Measurements from ENCODE around the gene PRSS2.

The PRSS2 gene

DNA sequence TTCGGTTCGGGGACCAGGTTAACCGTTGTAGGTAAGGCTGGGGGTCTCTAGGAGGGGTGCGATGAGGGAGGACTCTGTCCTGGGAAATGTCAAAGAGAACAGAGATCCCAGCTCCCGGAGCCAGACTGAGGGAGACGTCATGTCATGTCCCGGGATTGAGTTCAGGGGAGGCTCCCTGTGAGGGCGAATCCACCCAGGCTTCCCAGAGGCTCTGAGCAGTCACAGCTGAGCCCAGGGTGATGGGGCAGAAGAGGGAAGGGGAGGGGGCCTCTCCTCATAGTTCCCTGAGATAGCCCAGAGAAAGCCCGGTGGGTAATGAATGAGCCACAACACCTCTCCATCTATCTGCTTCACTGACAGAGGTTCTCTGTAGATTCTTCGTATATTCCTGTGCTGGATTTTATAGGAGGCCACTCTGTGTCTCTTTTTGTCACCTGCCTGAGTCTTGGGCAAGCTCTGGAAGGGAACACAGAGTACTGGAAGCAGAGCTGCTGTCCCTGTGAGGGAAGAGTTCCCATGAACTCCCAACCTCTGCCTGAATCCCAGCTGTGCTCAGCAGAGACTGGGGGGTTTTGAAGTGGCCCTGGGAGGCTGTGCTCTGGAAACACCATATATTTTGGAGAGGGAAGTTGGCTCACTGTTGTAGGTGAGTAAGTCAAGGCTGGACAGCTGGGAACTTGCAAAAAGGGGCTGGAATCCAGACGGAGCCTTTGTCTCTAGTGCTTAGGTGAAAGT lies 16.4 kb downstream of the PRSS2 start:
- DNase-seq (ENCODE audit: low read depth): no peak

DNA sequence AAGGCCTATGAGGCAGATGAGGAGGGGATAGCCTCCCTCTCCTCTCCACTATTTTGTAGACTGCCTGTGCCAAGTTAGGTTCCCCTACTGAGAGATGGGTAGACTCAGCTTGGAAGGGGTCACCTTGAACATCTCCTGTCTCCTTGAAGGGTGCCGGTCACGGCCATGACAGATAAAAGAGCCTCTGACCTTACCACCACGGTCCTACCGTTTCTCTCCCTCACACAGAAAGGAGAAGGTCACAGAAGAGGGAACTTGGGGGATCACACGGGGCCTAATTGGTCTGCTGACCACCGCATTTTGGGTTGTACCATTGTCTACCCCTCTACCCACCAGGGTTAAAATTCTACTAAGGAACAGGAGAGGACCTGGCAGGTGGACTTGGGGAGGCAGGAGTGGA lies 17.0 kb downstream of the PRSS2 start:
- no peak for DNase-seq (ENCODE audit: low read depth)

GRCh38 chr7:142788303-142789289 lies 17.8 kb downstream of the PRSS2 start:
- DNase-seq (ENCODE audit: low read depth): no peak

DNA sequence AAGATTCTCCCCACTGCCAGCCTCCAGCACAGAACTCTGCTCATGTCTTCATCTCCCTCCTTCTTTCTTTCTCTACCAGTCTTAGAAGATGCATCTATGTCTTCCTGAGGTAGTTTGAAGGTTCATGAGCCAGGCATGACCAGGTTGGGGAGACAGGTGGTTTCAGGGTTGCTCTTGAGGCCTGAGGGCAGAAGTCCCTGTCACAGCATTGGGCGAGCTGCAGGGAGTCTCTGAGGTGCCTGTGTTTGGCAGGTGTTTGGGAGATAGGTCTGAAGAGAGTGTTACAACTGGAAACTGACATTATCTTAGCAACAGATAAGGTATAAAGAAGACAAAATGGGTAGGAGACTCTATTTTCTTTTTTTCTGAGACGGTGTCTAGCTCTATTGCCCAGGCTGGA lies 18.7 kb downstream of the PRSS2 start:
- DNase-seq (ENCODE audit: low read depth): no peak

- no peak for DNase-seq (ENCODE audit: low read depth)
These were observed 19.3 kb downstream of the PRSS2 start for GRCh38 chr7:142790056-142790455.

DNA sequence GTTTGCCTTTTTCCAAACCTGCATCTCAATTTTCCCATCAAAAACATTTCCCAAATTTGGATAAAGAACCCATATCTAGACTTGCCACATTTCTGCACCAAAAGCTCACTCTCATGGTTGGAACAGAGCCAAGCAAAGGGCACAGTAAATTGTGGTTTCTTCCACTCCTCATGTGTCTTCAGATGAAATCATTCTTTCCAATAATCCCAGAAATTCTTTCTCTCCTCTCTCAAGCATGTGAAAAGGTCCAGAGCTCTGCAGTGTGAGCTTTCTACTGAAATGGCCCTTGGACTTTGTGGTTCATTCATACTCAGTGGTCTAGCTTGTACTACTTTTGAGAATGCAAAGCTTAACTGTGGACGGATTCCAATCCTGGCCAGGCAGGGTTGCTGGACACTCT lies 19.8 kb downstream of the PRSS2 start:
- no peak for DNase-seq (ENCODE audit: low read depth)

GRCh38 chr7:142791502-142791901 lies 20.7 kb downstream of the PRSS2 start:
- no peak for DNase-seq (ENCODE audit: low read depth)

DNA sequence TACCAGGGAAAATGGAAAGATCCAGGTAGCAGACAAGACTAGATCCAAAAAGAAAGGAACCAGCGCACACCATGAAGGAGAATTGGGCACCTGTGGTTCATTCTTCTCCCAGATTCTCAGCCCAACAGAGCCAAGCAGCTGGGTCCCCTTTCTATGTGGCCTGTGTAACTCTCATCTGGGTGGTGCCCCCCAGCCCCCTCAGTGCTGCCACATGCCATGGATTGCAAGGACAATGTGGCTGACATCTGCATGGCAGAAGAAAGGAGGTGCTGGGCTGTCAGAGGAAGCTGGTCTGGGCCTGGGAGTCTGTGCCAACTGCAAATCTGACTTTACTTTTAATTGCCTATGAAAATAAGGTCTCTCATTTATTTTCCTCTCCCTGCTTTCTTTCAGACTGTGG lies 21.4 kb downstream of the PRSS2 start:
- DNase-seq (ENCODE audit: low read depth): no peak

- no peak for DNase-seq (ENCODE audit: low read depth)
These were observed 21.8 kb downstream of the PRSS2 start for GRCh38 chr7:142792593-142792992.

GRCh38 chr7:142793156-142793555 lies 22.4 kb downstream of the PRSS2 start:
- DNase-seq (ENCODE audit: low read depth): no peak

GRCh38 chr7:142795339-142795863 lies 24.6 kb downstream of the PRSS2 start:
- DNase-seq (ENCODE audit: low read depth): peak; percentile 55

- DNase-seq (ENCODE audit: low read depth): no peak
These were observed 25.3 kb downstream of the PRSS2 start for GRCh38 chr7:142796001-142796500.

DNA sequence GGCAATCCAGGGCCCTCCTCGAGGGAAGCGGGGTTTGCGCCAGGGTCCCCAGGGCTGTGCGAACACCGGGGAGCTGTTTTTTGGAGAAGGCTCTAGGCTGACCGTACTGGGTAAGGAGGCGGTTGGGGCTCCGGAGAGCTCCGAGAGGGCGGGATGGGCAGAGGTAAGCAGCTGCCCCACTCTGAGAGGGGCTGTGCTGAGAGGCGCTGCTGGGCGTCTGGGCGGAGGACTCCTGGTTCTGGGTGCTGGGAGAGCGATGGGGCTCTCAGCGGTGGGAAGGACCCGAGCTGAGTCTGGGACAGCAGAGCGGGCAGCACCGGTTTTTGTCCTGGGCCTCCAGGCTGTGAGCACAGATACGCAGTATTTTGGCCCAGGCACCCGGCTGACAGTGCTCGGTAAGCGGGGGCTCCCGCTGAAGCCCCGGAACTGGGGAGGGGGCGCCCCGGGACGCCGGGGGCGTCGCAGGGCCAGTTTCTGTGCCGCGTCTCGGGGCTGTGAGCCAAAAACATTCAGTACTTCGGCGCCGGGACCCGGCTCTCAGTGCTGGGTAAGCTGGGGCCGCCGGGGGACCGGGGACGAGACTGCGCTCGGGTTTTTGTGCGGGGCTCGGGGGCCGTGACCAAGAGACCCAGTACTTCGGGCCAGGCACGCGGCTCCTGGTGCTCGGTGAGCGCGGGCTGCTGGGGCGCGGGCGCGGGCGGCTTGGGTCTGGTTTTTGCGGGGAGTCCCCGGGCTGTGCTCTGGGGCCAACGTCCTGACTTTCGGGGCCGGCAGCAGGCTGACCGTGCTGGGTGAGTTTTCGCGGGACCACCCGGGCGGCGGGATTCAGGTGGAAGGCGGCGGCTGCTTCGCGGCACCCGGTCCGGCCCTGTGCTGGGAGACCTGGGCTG lies 26.0 kb downstream of the PRSS2 start:
- DNase-seq (ENCODE audit: low read depth): no peak

GRCh38 chr7:142797391-142798377 lies 26.9 kb downstream of the PRSS2 start:
- DNase-seq (ENCODE audit: low read depth): no peak

- no peak for DNase-seq (ENCODE audit: low read depth)
These were observed 28.0 kb downstream of the PRSS2 start for GRCh38 chr7:142798451-142799436.

DNA sequence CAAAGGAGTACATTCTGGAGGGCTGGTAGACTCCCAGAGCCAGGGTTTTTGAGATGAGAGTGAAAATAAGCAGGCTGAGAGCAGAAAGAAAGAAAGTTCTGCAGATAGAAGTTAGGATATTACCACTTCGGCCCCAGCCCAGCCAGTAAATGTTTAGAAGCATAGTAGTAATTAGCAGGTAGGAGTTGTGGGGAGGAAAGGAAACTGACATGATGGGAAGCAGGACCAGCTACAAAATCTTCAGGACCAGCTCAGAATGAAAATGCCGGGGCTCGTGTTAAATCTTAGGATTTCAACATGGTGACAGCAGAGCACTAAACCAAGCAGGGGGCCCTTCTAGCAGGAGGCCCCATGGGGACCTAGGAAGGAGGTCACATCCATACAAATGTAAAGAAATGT lies 28.7 kb downstream of the PRSS2 start:
- DNase-seq (ENCODE audit: low read depth): no peak

DNA sequence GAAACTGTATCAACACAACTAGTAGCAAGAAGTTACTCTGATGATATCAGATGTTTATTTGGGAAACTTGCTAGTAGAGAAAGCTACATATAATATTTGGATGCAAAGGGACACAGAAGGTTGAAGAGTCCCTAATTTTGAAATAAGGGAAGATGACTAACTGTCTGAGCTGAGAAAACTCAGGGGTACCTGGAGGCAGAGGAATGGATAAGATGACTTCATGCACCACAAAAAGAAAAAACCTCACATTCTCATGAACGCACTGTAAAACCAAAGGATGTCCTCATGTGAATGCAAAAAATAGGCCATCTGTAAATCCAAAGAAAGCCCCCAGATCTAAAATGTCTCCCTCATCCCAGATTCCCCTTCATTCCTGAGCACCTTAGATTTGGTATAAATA lies 29.3 kb downstream of the PRSS2 start:
- DNase-seq (ENCODE audit: low read depth): no peak

GRCh38 chr7:142800699-142801260 lies 30.0 kb downstream of the PRSS2 start:
- no peak for DNase-seq (ENCODE audit: low read depth)

Measured in activated T-helper 9 cell treated with anti-CD3 and anti-CD28 coated beads, Interleukin-2, amount 50 U/mL, for 16 hours (primary cell).